OCI-LY1 (cell line): Measurements from ENCODE around the gene CYTH4.

Source experiments
- H2AFZ ChIP-seq: fragments of 200-600 bp; sonication (generic), shearing (Covaris generic); 2 replicates; pipeline ENCODE4 v1.6.0; 2014; ENCODE audit warnings: antibody characterized with exemption, mild to moderate bottlenecking, low read length
- H3F3A ChIP-seq: fragments of 200-600 bp; sonication (generic), shearing (Covaris generic); 2 replicates; pipeline ENCODE4 v1.6.0; 2014; ENCODE audit warnings: mild to moderate bottlenecking, antibody characterized with exemption, low read length, moderate library complexity; ENCODE audit not compliant: insufficient read depth
- H3K27ac ChIP-seq: fragments of 200-600 bp; sonication (generic); 2 replicates; pipeline ENCODE4 v1.5.1; 2014; ENCODE audit warnings: low read length, mixed run types, mild to moderate bottlenecking, low read depth; ENCODE audit not compliant: poor library complexity, severe bottlenecking
- H3K27me3 ChIP-seq: fragments of 200-600 bp; sonication (generic); 2 replicates; pipeline ENCODE4 v1.6.0; 2014; ENCODE audit warnings: antibody characterized with exemption, mild to moderate bottlenecking, low read length, moderate library complexity; ENCODE audit not compliant: insufficient read depth
- H3K36me3 ChIP-seq: fragments of 200-600 bp; sonication (generic); 2 replicates; pipeline ENCODE4 v1.6.1; 2014; ENCODE audit warnings: mild to moderate bottlenecking, antibody characterized with exemption, low read length, moderate library complexity, mixed read lengths; ENCODE audit not compliant: insufficient read depth
- H3K4me1 ChIP-seq: fragments of 200-600 bp; sonication (generic); 2 replicates; pipeline ENCODE4 v1.5.1; 2014; ENCODE audit warnings: mild to moderate bottlenecking, low read length, moderate library complexity; ENCODE audit not compliant: insufficient read depth, severe bottlenecking
- H3K4me2 ChIP-seq: fragments of 200-600 bp; sonication (generic), shearing (Covaris generic); 2 replicates; pipeline ENCODE4 v1.6.1; 2014; ENCODE audit warnings: low read length
- H3K4me3 ChIP-seq: fragments of 200-600 bp; sonication (generic); 2 replicates; pipeline ENCODE4 v1.5.1; 2014; ENCODE audit warnings: low read length, low read depth, mild to moderate bottlenecking, mixed read lengths; ENCODE audit not compliant: poor library complexity, severe bottlenecking
- H3K79me2 ChIP-seq: fragments of 200-600 bp; shearing (Covaris generic); 2 replicates; pipeline ENCODE4 v1.6.1; 2016; ENCODE audit warnings: mixed run types, low read length, mixed read lengths; ENCODE audit not compliant: insufficient read depth
- H3K9ac ChIP-seq: fragments of 200-600 bp; sonication (generic), shearing (Covaris generic); 2 replicates; pipeline ENCODE4 v1.6.1; 2014; ENCODE audit warnings: mild to moderate bottlenecking, low read length, mixed read lengths
- H3K9me2 ChIP-seq: fragments of 200-600 bp; sonication (generic), shearing (Covaris generic); 2 replicates; pipeline ENCODE4 v1.6.1; 2014; ENCODE audit warnings: low read depth, mild to moderate bottlenecking, low read length, mixed read lengths
- H3K9me3 ChIP-seq: fragments of 200-600 bp; shearing (Covaris generic); 2 replicates; pipeline ENCODE4 v1.6.1; 2014; ENCODE audit warnings: low read length, mixed read lengths
- H4K20me1 ChIP-seq: fragments of 200-600 bp; sonication (generic), shearing (Covaris generic); 2 replicates; pipeline ENCODE4 v1.6.0; 2016; ENCODE audit warnings: mild to moderate bottlenecking, low read length; ENCODE audit not compliant: insufficient read depth
- CTCF ChIP-seq: fragments of 200-600 bp; sonication (generic), shearing (Covaris generic); IDR thresholded peaks from 2 replicates; pipeline ENCODE4 v1.5.1; 2017; ENCODE audit warnings: mild to moderate bottlenecking, antibody characterized with exemption, low read length, moderate library complexity, mixed read lengths
- EZH2 ChIP-seq: fragments of 200-600 bp; sonication (generic), shearing (Covaris generic); IDR thresholded peaks from 2 replicates; pipeline ENCODE4 v1.8.0; 2017; ENCODE audit warnings: borderline replicate concordance, mixed run types, mild to moderate bottlenecking, antibody characterized with exemption, low read length, moderate library complexity, mixed read lengths

The CYTH4 gene

DNA sequence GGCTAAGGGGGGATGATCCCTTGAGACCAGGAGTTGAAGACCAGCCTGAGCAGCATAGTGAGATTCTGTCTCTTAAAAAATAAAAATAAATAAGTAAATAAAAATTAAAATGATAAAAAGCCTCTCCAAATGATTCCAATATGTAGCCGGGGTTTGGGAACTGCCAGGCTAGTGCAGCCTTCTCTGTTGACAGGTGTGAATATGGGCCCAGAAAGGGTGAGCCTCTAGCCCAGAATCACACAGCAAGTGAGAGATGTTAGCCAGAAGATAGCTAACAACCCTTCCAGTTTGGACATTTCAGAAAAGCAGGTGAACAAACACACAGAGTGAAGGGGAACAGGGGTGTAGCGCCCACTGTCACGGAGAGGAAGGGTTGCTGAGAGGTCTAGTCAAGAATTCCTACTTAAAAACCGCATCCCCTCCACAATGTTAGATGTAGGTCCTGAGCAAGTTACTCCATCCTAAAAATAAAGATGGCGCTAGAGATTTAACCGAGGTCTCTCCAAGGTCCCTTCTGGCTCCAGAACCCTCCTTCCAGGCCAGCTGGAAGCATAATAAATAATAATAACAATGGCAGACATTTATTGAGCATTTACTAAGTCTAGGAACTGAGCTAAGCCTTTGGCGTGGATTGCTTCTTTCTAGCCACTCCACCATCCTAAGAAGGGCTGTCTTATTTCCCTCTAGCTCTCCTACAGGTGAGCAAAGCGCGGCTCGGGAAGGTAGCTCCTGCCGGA lies 51.6 kb downstream of the CYTH4 start:
- H4K20me1 ChIP-seq: no peaks in the 10 kb centered on the region
- H2AFZ ChIP-seq: no peak overlapping the region
- peaks cover 19% of the 10 kb centered on the region; the same call in 1 of the 2 replicates for H3K27me3 ChIP-seq
- H3K4me2 ChIP-seq: no peak overlapping the region
- H3K36me3 ChIP-seq: no peaks in the 10 kb centered on the region
- H3K9me3 ChIP-seq: no peaks in the 10 kb centered on the region
- H3F3A ChIP-seq: no peaks in the 10 kb centered on the region
- no peaks in the 10 kb centered on the region for H3K4me1 ChIP-seq
- no peak overlapping the region for H3K9ac ChIP-seq
- no peak overlapping the region for H3K27ac ChIP-seq
- H3K9me2 ChIP-seq: no peaks in the 10 kb centered on the region
- no peak for TF ChIP-seq EZH2
- no peak for TF ChIP-seq CTCF
- no peak overlapping the region for H3K4me3 ChIP-seq
- no peaks in the 10 kb centered on the region for H3K79me2 ChIP-seq

DNA sequence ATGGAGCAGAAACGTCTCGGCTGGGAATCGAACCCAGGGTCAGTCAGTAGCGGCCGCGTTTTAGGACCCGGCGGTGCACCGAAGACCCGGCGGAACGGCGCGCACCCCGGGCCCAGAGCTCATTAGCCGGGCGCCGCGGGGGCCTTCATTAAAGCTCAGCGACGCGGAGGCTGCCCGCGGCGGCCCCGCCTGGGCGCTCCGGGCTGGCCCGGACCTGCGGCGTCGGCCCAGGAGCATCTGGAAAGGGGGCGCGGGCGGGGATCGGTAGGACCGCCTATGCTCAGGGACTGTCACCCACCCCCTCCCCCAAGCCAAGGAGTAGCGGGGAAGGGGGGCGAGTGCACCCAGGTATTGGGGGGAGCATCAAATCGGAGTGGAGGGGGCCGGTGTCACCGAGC lies 52.2 kb downstream of the CYTH4 start:
- Histone ChIP-seq H3K4me3 (no peak overlapping the region), H3K9me2 (no peaks in the 10 kb centered on the region), H3K27ac (no peak overlapping the region), H3K4me2 (no peak overlapping the region), H4K20me1 (no peaks in the 10 kb centered on the region), H3K79me2 (no peaks in the 10 kb centered on the region), H3K9ac (no peak overlapping the region), H3K9me3 (no peaks in the 10 kb centered on the region), H3K27me3 (peaks cover 19% of the 10 kb centered on the region; the same call in 1 of the 2 replicates), H2AFZ (no peak overlapping the region), H3K4me1 (no peaks in the 10 kb centered on the region), H3K36me3 (no peaks in the 10 kb centered on the region), H3F3A (no peaks in the 10 kb centered on the region)
- TF ChIP-seq EZH2 (no peak), CTCF (no peak)

GRCh38 chr22:37334859-37335805 lies 52.8 kb downstream of the CYTH4 start:
- Histone ChIP-seq H3K79me2 (no peaks in the 10 kb centered on the region), H3K4me2 (no peak overlapping the region), H3K4me3 (no peak overlapping the region), H3K4me1 (no peaks in the 10 kb centered on the region), H3K27me3 (peaks cover 19% of the 10 kb centered on the region; the same call in 1 of the 2 replicates), H3K9me2 (no peaks in the 10 kb centered on the region), H4K20me1 (no peaks in the 10 kb centered on the region), H3K27ac (no peak overlapping the region), H2AFZ (no peak overlapping the region), H3K36me3 (no peaks in the 10 kb centered on the region), H3F3A (no peaks in the 10 kb centered on the region), H3K9ac (no peak overlapping the region), H3K9me3 (no peaks in the 10 kb centered on the region)
- TF ChIP-seq EZH2 (no peak), CTCF (no peak)
